ENCODE results near the gene FES.

FES gene

DNA sequence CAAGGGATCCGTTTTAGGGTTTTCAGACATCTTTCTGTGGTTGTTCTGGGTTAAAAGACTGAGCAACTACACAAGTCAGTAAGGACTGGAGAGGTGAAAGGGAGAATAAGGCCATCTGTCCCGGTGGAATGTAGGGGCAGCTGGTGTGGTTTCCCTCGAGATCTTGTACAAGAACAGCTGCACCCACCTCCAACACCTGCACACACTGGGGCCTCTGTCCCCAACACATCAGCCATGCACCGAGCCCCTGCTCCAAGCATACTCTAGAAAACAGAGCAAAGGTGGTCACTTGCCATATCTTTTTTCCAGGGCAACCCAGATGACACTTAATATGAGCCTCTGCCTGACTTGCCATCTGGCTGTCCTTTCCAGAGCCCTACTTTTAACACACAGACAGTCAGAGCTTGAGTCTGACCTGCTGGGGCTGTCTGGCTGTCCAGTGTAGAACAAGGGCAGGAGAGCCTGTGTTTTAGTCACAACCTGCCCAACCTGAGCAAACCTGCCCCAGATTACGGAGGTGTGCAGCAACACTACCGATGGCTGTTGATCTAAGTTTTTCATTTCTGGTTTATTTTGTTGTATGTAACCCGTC lies 31.0 kb downstream of the FES start:
- TF ChIP-seq, protein P1, sequence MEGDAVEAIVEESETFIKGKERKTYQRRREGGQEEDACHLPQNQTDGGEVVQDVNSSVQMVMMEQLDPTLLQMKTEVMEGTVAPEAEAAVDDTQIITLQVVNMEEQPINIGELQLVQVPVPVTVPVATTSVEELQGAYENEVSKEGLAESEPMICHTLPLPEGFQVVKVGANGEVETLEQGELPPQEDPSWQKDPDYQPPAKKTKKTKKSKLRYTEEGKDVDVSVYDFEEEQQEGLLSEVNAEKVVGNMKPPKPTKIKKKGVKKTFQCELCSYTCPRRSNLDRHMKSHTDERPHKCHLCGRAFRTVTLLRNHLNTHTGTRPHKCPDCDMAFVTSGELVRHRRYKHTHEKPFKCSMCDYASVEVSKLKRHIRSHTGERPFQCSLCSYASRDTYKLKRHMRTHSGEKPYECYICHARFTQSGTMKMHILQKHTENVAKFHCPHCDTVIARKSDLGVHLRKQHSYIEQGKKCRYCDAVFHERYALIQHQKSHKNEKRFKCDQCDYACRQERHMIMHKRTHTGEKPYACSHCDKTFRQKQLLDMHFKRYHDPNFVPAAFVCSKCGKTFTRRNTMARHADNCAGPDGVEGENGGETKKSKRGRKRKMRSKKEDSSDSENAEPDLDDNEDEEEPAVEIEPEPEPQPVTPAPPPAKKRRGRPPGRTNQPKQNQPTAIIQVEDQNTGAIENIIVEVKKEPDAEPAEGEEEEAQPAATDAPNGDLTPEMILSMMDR (IDR thresholded peaks at IDR 0.05; ENCODE audit: control insufficient read depth, extremely low read depth, insufficient read depth), result no peak
- no peak overlapping the region for H3K4me3 ChIP-seq (ENCODE audit: low read depth, low read length)
- no peak for DNase-seq (ENCODE audit: low read depth)

DNA sequence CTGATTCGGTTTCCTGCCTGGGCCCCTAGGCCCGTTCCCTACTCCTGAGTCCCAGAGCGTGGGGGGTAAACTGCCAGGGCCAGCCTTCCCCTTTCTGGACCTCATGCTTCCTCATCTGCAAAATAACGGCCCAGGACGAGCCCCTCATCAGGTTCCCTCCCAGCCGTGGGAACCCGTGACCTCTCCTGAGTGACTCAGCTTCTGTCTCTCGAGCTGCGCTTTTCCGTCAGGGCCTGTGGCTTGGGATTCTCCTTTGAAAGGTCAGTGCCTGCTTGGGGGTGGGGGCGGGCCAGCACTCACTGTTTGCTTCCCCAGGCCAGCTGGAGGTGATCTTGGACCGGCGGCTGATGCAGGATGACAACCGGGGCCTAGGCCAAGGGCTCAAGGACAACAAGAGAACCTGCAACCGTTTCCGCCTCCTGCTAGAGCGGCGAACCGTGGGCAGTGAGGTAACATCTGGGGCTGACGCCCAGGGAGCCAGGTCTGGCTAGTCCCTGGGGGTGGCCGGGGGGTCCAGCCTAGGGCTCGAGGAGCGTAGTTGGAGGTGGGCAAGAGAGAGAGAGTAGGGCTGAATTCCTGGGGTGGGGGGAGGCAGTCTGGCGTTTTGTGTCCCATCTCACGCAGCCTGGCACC lies 31.6 kb downstream of the FES start:
- no peak overlapping the region for H3K4me3 ChIP-seq (ENCODE audit: low read depth, low read length)
- no peak for DNase-seq (ENCODE audit: low read depth)
- TF ChIP-seq, protein P1 (IDR thresholded peaks at IDR 0.05; ENCODE audit: control insufficient read depth, extremely low read depth, insufficient read depth), result no peak

DNA sequence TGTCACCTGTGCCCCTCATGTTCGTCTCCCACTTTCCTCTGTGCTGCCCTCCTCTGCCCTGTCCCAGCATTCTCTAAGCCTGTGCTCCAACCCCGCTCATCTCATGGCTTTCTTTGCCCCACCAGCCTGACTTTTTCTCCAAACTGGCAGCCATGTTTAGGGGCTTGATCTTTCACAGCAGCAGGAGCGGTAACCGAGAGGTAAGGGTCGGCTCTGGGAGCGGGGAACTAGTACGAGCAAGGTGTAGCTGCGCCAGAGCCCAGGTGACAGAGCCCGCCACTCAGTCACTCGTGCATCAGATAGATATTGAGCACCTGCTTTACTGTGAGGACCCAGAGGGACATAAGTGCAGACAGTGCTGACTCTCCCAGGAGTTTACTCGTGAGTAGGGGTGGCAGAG lies 32.2 kb downstream of the FES start:
- TF ChIP-seq, protein P1 (IDR thresholded peaks at IDR 0.05; ENCODE audit: control insufficient read depth, extremely low read depth, insufficient read depth), result no peak
- no peak overlapping the region for H3K4me3 ChIP-seq (ENCODE audit: low read depth, low read length)
- no peak for DNase-seq (ENCODE audit: low read depth)

DNA sequence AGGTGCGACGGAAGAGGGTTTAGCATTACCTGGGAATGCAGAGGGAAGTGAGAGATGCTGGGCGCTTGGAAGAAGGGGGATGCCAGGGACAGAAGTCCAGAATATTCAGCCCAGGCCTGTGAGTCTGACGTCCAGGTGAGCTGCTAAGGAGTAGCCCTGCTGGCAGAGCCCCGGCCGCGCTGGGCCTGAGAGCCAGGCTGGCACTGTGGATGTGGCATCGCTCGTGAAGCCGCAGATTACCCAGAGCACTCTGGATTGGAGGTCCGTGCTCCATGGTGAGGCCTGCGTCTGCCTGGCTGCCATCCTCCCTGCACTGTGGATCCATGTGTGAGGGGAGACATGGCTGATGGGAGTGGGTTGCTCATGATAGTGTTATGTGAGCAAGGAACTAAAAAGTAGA lies 33.3 kb downstream of the FES start:
- no peak for DNase-seq (ENCODE audit: low read depth)
- TF ChIP-seq, protein P1 (IDR thresholded peaks at IDR 0.05; ENCODE audit: control insufficient read depth, extremely low read depth, insufficient read depth), result no peak
- no peak overlapping the region for H3K4me3 ChIP-seq (ENCODE audit: low read depth, low read length)

DNA sequence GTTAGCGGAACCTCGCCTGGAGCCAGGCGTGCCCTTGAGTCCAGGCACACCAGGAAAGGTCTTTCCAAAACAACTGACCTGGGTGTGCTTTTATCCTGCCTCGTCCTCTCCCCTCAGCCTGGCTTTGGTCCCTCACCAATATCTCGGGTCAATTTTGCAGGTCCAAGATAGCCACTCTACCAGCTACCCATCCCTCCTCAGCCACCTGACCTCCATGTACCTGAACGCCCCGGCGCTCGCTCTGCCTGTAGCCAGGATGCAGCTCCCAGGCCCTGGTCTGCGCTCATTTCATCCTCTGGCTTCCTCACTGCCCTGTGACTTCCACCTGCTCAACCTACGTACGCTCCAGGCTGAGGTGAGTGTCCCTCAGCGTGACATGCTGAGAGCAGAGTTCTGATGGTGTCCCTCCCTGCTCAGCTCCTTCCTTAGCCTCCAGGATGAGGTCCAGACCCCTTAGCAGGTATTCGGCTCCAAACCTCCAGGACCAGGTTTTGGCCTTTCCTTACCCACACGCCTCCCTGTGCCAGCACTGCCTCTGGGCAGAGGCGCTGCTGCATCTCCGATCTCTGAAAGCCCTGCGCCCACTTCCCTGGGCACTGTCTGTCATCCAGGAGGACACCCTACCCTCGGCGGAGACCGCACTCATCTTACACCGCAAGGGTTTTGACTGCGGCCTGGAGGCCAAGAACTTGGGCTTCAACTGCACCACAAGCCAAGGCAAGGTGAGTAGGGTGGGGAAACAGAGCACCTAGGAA lies 33.9 kb downstream of the FES start:
- no peak overlapping the region for H3K4me3 ChIP-seq (ENCODE audit: low read depth, low read length)
- no peak for DNase-seq (ENCODE audit: low read depth)
- TF ChIP-seq, protein P1 (IDR thresholded peaks at IDR 0.05; ENCODE audit: control insufficient read depth, extremely low read depth, insufficient read depth), result no peak

DNA sequence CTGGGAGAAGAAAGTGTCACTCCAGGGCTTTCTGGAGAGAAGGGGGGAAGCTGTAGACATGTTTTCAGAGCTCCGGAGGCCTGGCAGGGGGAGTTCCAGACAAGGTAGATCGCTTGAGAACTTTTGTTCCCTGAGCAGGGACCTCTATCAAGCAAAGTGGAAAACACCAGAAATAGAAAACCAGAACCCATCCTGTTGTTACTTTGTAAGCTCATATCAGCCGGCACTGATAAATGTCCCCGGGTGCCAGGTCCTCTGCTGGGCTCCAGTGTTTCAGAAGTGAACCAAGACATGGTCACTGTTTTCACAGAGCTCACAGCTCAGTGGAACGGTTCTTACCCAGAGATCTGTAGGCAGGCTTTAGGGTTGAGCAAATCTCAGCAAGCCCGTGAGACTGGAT lies 34.5 kb downstream of the FES start:
- no peak overlapping the region for H3K4me3 ChIP-seq (ENCODE audit: low read depth, low read length)
- TF ChIP-seq, protein P1 (IDR thresholded peaks at IDR 0.05; ENCODE audit: control insufficient read depth, extremely low read depth, insufficient read depth), result no peak
- DNase-seq (ENCODE audit: low read depth), result no peak

Measured in LNCaP clone FGC (cell line).